GM12878 (cell line): ENCODE data around the gene TTC1. TPM values are rescaled to one million over a fixed set of nuclear protein-coding genes. Genes with fewer than 3 reads are reported as not detected.

Experiments
- ATAC-seq: fragments of 200-7000 bp; cut with Tn5 transposase; 3 replicates; pipeline ENCODE4 v1.9.1; 2020; ENCODE audit warnings: mild to moderate bottlenecking, moderate library complexity
- BruUV-seq: library from RNA; stranded (reverse); fragments of 400-500 nt; replicated peaks from 2 replicates; lab custom pipeline; 2021; lab: Mats Ljungman, UMichigan
- CTCF ChIA-PET: fragments of 300-600 bp; sonication (Branson Sonifier 250); formaldehyde crosslinking; extraction: SDS; loops from one replicate; lab custom pipeline; 2021; ENCODE audit warnings: inconsistent platforms; lab: Yijun Ruan, JAX
- POLR2A ChIA-PET: fragments of 350-600 bp; formaldehyde crosslinking; extraction: SDS; loops from one replicate; lab custom pipeline; 2021; ENCODE audit warnings: inconsistent platforms; lab: Charles Lee
- RAD21 ChIA-PET: fragments of 300-600 bp; sonication (Branson Sonifier 250); formaldehyde crosslinking; loops from one replicate; lab custom pipeline; 2023; ENCODE audit warnings: antibody characterized with exemption; ENCODE audit not compliant: unreplicated experiment; lab: Charles Lee
- SMC1A ChIA-PET: fragments of 300-600 bp; sonication (Branson Sonifier 250); formaldehyde crosslinking; loops from one replicate; lab custom pipeline; 2023; ENCODE audit not compliant: unreplicated experiment, uncharacterized antibody; lab: Charles Lee
- DNase-seq: peaks from one replicate; pipeline ENCODE4 v3.0.0-alpha.2; 2011; ENCODE audit warnings: low read depth, low spot score
- FAIRE-seq: peaks from 3 replicates; lab custom pipeline; 2011; peaks lifted over from hg19 to GRCh38; lab: Jason Lieb, UNC
- H2AFZ ChIP-seq: 2 replicates; pipeline ENCODE4 v1.6.0; 2011; ENCODE audit warnings: low read depth, low read length, control low read depth; ENCODE audit not compliant: control insufficient read depth
- H3K27ac ChIP-seq: 2 replicates; pipeline ENCODE4 v1.5.1; 2011; ENCODE audit warnings: control low read depth; ENCODE audit not compliant: control insufficient read depth, insufficient read depth
- H3K27me3 ChIP-seq, 2 experiments: replicated peaks in 1 of 2; 2 replicates each; pipeline versions ENCODE4 v1.6.0 to v1.6.1; 2011; ENCODE audit warnings: low read length in 1 of 2; ENCODE audit not compliant: control insufficient read depth in 2 of 2, insufficient read depth in 2 of 2
- H3K36me3 ChIP-seq, 2 experiments: 2 replicates each; pipeline ENCODE4 v1.5.1; 2011; ENCODE audit warnings: low read length in 1 of 2; ENCODE audit not compliant: control insufficient read depth in 2 of 2, insufficient read depth in 2 of 2
- H3K4me1 ChIP-seq: 2 replicates; pipeline ENCODE4 v1.6.1; 2011; ENCODE audit warnings: mild to moderate bottlenecking, low read length, moderate library complexity, mixed read lengths; ENCODE audit not compliant: control insufficient read depth, insufficient read depth
- H3K4me2 ChIP-seq: 2 replicates; pipeline ENCODE4 v1.6.0; 2011; ENCODE audit warnings: control low read depth; ENCODE audit not compliant: control insufficient read depth, insufficient read depth
- H3K4me3 ChIP-seq: fragments of 200-600 bp; sonication (generic); 2 replicates; pipeline ENCODE4 v1.5.1; 2016
- H3K79me2 ChIP-seq: 2 replicates; pipeline ENCODE4 v1.6.0; 2011; ENCODE audit warnings: low read length; ENCODE audit not compliant: control insufficient read depth, insufficient read depth
- H3K9ac ChIP-seq: 2 replicates; pipeline ENCODE4 v1.8.0; 2011; ENCODE audit warnings: low read length, control low read depth, mixed read lengths; ENCODE audit not compliant: control insufficient read depth, insufficient read depth
- H3K9me3 ChIP-seq: replicated peaks from 3 replicates; pipeline ENCODE4 v1.5.1; 2011; ENCODE audit warnings: mild to moderate bottlenecking, low read length; ENCODE audit not compliant: control insufficient read depth, insufficient read depth
- H4K20me1 ChIP-seq: 2 replicates; pipeline ENCODE4 v1.6.0; 2011; ENCODE audit not compliant: control insufficient read depth, insufficient read depth
- CREB1 ChIP-seq: IDR thresholded peaks from 2 replicates; pipeline ENCODE4 v1.6.1; 2012; ENCODE audit warnings: low read depth, mild to moderate bottlenecking, inconsistent platforms
- DPF2 ChIP-seq: fragments of 450-650 bp; IDR thresholded peaks from 2 replicates; pipeline ENCODE4 v1.6.1; 2017; ENCODE audit warnings: mild to moderate bottlenecking
- ESRRA ChIP-seq: IDR thresholded peaks from 2 replicates; pipeline ENCODE4 v1.6.1; 2012; ENCODE audit warnings: mild to moderate bottlenecking, low read length, improper control_type of control experiment
- EZH2 ChIP-seq: IDR thresholded peaks from 2 replicates; pipeline ENCODE4 v1.6.1; 2012; ENCODE audit warnings: low read depth, mild to moderate bottlenecking, control low read depth, inconsistent platforms, low read length, borderline replicate concordance; ENCODE audit not compliant: control insufficient read depth
- HDAC2 ChIP-seq: fragments of 200-600 bp; sonication (generic); IDR thresholded peaks from 2 replicates; pipeline ENCODE4 v1.6.1; 2017
- HSF1 ChIP-seq: fragments of 150-350 bp; IDR thresholded peaks from 2 replicates; pipeline ENCODE4 v1.6.1; 2014; ENCODE audit warnings: mild to moderate bottlenecking, low read depth, low read length
- IRF5 ChIP-seq: fragments of 450-650 bp; IDR thresholded peaks from 2 replicates; pipeline ENCODE4 v1.6.1; 2017; ENCODE audit warnings: borderline replicate concordance
- KLF5 ChIP-seq: fragments of 450-650 bp; IDR thresholded peaks from 2 replicates; pipeline ENCODE4 v1.6.1; 2014; ENCODE audit warnings: mild to moderate bottlenecking; ENCODE audit not compliant: partially characterized antibody
- NFIC ChIP-seq: IDR thresholded peaks from 2 replicates; pipeline ENCODE4 v1.6.1; 2012; ENCODE audit warnings: low read depth, mild to moderate bottlenecking, inconsistent platforms, low read length, moderate library complexity
- PBX3 ChIP-seq: IDR thresholded peaks from 2 replicates; pipeline ENCODE4 v1.6.1; 2011; ENCODE audit warnings: mild to moderate bottlenecking, low read depth, low read length, moderate library complexity; ENCODE audit not compliant: insufficient replicate concordance
- POLR2AphosphoS2 ChIP-seq: IDR thresholded peaks from 2 replicates; pipeline ENCODE4 v1.6.1; 2011; ENCODE audit warnings: low read depth, mild to moderate bottlenecking, low read length, improper control_type of control experiment, moderate library complexity
- SMAD1 ChIP-seq: fragments of 450-650 bp; IDR thresholded peaks from 2 replicates; pipeline ENCODE4 v1.6.1; 2018; ENCODE audit warnings: mild to moderate bottlenecking, low read depth; ENCODE audit not compliant: partially characterized antibody
- SMARCA5 ChIP-seq: fragments of 450-650 bp; IDR thresholded peaks from 2 replicates; pipeline ENCODE4 v1.6.1; 2017; ENCODE audit warnings: mild to moderate bottlenecking
- SREBF2 ChIP-seq: IDR thresholded peaks from 2 replicates; pipeline ENCODE4 v1.6.1; 2012; ENCODE audit warnings: mild to moderate bottlenecking, low read length
- SRF ChIP-seq, 2 experiments: IDR thresholded peaks; 2 replicates each; pipeline ENCODE4 v1.6.1; 2011; ENCODE audit warnings: low read depth in 2 of 2, low read length in 2 of 2, mild to moderate bottlenecking in 1 of 2, moderate library complexity in 1 of 2
- TCF7 ChIP-seq: IDR thresholded peaks from 2 replicates; pipeline ENCODE4 v1.6.1; 2014; ENCODE audit warnings: antibody characterized with exemption, borderline replicate concordance
- ZNF207 ChIP-seq: fragments of 450-650 bp; IDR thresholded peaks from 2 replicates; pipeline ENCODE4 v1.6.1; 2014; ENCODE audit warnings: antibody characterized with exemption, mild to moderate bottlenecking, borderline replicate concordance
- ZNF24 ChIP-seq: fragments of 450-650 bp; IDR thresholded peaks from 2 replicates; pipeline ENCODE4 v1.6.1; 2017; ENCODE audit warnings: antibody characterized with exemption, mild to moderate bottlenecking
- in situ Hi-C: fragments of 300-500 bp; cut with MboI; formaldehyde crosslinking; loops from 9 replicates; pipeline ENCODE4 v1.14.3; 2018; ENCODE audit warnings: mixed read lengths
- intact Hi-C: fragments of 100-400 bp; cut with micrococcal nuclease; formaldehyde crosslinking; loops from one replicate; pipeline ENCODE4 v1.14.2; 2022; ENCODE audit not compliant: unreplicated experiment
- polyA plus RNA-seq, 11 experiments: library from polyadenylated mRNA; depleted of rRNA in 4 of 11; unstranded in 6 of 11; stranded (reverse) in 5 of 11; fragments of >200 nt; fragmentation: Nextera tagmentation in 4 of 11; fragmentation: Illumina TruSeq in 1 of 11; extraction: Ambion mirVana in 4 of 11; extraction: Trizol in 1 of 11; gene quantifications; 1 replicate in 1 of 11; 2 replicates in 10 of 11; pipeline versions ENCODE4 v1.2.1 to v1.2.3, GENCODE V29; 2011 to 2016; ENCODE audit warnings: inconsistent platforms in 2 of 11, missing spikeins in 2 of 11, low read depth in 1 of 11
- total RNA-seq, 4 experiments: library from RNA; depleted of rRNA in 3 of 4; stranded (reverse); fragments of >200 nt in 3 of 4; fragmentation: Illumina TruSeq in 1 of 4; extraction: Trizol in 1 of 4; gene quantifications; 2 replicates each; pipeline versions ENCODE4 v1.2.1 to v1.2.3, GENCODE V29; 2013 to 2021
- TF ChIP-seq, protein P1 (sequence below): fragments of 450-650 bp; IDR thresholded peaks from 2 replicates; pipeline ENCODE4 v1.6.1; 2016; ENCODE audit warnings: mild to moderate bottlenecking

Gene TTC1
- total and polyA plus RNA-seq, 10 of the 15 experiments (the other 5 are each of a cell fraction or from before 2014, with no cell fraction given), result 46.6 to 160 (median 92.3) TPM

DNA sequence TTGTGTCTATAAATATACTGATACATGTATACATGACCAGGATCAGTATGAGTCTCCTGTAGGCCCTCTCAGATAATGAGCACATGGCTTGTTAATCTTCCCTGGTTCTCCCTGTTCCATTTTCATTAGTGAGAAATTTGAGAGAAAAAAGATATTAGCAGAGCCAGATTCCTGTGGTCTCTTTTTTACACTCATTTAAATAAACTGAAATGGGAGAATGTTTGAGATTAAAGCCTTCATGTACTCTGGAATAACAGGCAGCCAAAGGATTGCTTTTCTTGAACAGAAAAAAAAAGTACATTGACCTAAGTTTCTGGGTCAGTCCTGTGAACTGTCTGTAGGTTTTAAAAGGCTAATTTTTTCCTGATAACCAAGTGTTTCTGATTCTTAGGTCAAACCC lies 66.1 kb downstream of the TTC1 start:
- SMC1A ChIA-PET, result interaction anchor here (1.2 kb wide), 1 partner anchor 8 kb away, joined by 4 read pairs; no protein-coding TSS in a partner anchor

More for the DNA sequence above, 66.1 kb downstream of the TTC1 start:
- POLR2A ChIA-PET, result interaction anchor here (0.6 kb wide), 1 partner anchor 495 kb away, joined by 3 read pairs; no protein-coding TSS in a partner anchor
- no peak overlapping the region for H3K9ac ChIP-seq
- in situ Hi-C loops, result loop anchor here (10.0 kb wide), 1 partner anchor 270 kb away; no protein-coding TSS in a partner anchor
- ATAC-seq (no peak), DNase-seq (no peak), FAIRE-seq (no peak)
- no TSS peak for BruUV-seq
- H4K20me1 ChIP-seq, result no peaks in the 10 kb centered on the region
- CTCF ChIA-PET, result no interaction called here
- no peaks in the 10 kb centered on the region for H3K79me2 ChIP-seq
- no peaks in the 10 kb centered on the region for H3K27me3 ChIP-seq
- H3K4me1 ChIP-seq, result no peaks in the 10 kb centered on the region
- RAD21 ChIA-PET, result interaction anchor here (0.6 kb wide), 1 partner anchor 26 kb away, joined by 4 read pairs; no protein-coding TSS in a partner anchor
- TF ChIP-seq TCF7, result no peak
- no peak for TF ChIP-seq HDAC2
- no peak for TF ChIP-seq SMARCA5
- TF ChIP-seq IRF5, result no peak
- no peak for TF ChIP-seq ESRRA
- no peak for TF ChIP-seq SRF (IDR thresholded peaks at IDR 0.05; ENCODE audit: low read depth in 2 of 2, low read length in 2 of 2)
- no peak for TF ChIP-seq ZNF207
- TF ChIP-seq ZNF24, result no peak
- TF ChIP-seq DPF2, result no peak
- no peak for TF ChIP-seq NFIC
- no peak for TF ChIP-seq PBX3
- no peak for TF ChIP-seq EZH2
- TF ChIP-seq, protein P1, sequence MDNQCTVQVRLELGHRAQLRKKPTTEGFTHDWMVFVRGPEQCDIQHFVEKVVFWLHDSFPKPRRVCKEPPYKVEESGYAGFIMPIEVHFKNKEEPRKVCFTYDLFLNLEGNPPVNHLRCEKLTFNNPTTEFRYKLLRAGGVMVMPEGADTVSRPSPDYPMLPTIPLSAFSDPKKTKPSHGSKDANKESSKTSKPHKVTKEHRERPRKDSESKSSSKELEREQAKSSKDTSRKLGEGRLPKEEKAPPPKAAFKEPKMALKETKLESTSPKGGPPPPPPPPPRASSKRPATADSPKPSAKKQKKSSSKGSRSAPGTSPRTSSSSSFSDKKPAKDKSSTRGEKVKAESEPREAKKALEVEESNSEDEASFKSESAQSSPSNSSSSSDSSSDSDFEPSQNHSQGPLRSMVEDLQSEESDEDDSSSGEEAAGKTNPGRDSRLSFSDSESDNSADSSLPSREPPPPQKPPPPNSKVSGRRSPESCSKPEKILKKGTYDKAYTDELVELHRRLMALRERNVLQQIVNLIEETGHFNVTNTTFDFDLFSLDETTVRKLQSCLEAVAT, result no peak
- no peak for TF ChIP-seq POLR2AphosphoS2
- TF ChIP-seq HSF1, result no peak
- no peak for TF ChIP-seq SREBF2
- no peak for TF ChIP-seq CREB1
- TF ChIP-seq KLF5, result no peak
- no peak for TF ChIP-seq SMAD1
- intact Hi-C loops, result no loop called here
- H3K27ac ChIP-seq, result no peak overlapping the region
- H3K4me3 ChIP-seq, result no peak overlapping the region
- no peak overlapping the region for H2AFZ ChIP-seq
- no peaks in the 10 kb centered on the region; a peak in 1 of 4 replicates for H3K36me3 ChIP-seq
- H3K4me2 ChIP-seq, result no peak overlapping the region
- no peaks in the 10 kb centered on the region for H3K9me3 ChIP-seq
